GM12873 (cell line): ENCODE measurements around the gene COL13A1.

Source experiments
- CTCF ChIP-seq: IDR thresholded peaks from 2 replicates; pipeline ENCODE4 v1.5.1; 2012; ENCODE audit warnings: low read depth, mild to moderate bottlenecking, moderate library complexity, low read length, control low read depth; ENCODE audit not compliant: insufficient read depth; ENCODE audit errors: missing control alignments

COL13A1 gene

GRCh38 chr10:69918036-69918435, 116.3 kb downstream of the COL13A1 start:
- no peak for TF ChIP-seq CTCF

GRCh38 chr10:69919250-69919649, 117.5 kb downstream of the COL13A1 start:
- TF ChIP-seq CTCF = no peak

- TF ChIP-seq CTCF = no peak
Observed at GRCh38 chr10:69925111-69925510, 123.4 kb downstream of the COL13A1 start.

- TF ChIP-seq CTCF = no peak
Observed at GRCh38 chr10:69928339-69928738, 126.6 kb downstream of the COL13A1 start.

GRCh38 chr10:69929575-69929974, 127.9 kb downstream of the COL13A1 start:
- no peak for TF ChIP-seq CTCF

- peak; percentile 18 for TF ChIP-seq CTCF
Observed at GRCh38 chr10:69934768-69935167, 133.1 kb downstream of the COL13A1 start.

GRCh38 chr10:69936091-69936490, 134.4 kb downstream of the COL13A1 start:
- peak; percentile 60 for TF ChIP-seq CTCF

- no peak for TF ChIP-seq CTCF
Observed at GRCh38 chr10:69938541-69938991, 136.9 kb downstream of the COL13A1 start.
